ENCODE data around the gene CTTNBP2. TPM values are rescaled to one million over a fixed set of nuclear protein-coding genes. Genes with fewer than 3 reads are reported as not detected.

Gene CTTNBP2
- total RNA-seq, 1 donor from 2014 or later = 0.18 TPM

GRCh38 chr7:117673839-117674238 lies 199.4 kb downstream of the CTTNBP2 start:
- no peaks in the 10 kb centered on the region for H3K27me3 Mint-ChIP-seq
- H3K27ac Mint-ChIP-seq = no peak overlapping the region
- intact Hi-C loops (cut with micrococcal nuclease) = no loop called here
- ChIA-PET POLR2A (no interaction called here), CTCF (no interaction called here)
- DNase-seq (no peak), ATAC-seq (ENCODE audit: low read depth) (no peak)
- no peaks in the 10 kb centered on the region for H3K36me3 Mint-ChIP-seq (ENCODE audit: low read depth)
- no peak for TF ChIP-seq CTCF (IDR thresholded peaks at IDR 0.05)
- no peaks in the 10 kb centered on the region for H3K9me3 Mint-ChIP-seq
- no peak overlapping the region for H3K4me3 Mint-ChIP-seq
- no peaks in the 10 kb centered on the region for H3K4me1 Mint-ChIP-seq

DNA sequence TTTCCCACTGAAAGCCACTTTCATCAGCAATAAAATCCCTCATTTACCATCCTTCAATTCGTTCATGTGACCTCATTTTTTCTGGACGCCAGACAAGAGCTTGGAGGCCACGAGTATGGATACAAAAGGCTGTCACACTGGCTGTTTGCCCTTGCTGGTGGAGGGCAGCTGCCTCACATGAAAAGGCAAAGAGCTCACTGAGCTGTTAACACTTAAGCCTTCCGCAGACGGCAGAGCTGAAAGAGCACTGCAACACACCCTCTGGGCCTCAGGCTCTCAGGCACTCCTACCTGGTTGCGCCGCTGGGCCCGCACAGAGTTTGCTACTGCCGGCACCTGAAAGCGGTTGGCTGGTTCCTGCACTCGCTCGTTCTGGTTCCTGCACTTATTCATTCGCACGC lies 199.9 kb downstream of the CTTNBP2 start:
- no peak for TF ChIP-seq CTCF (IDR thresholded peaks at IDR 0.05)
- POLR2A ChIA-PET = no interaction called here
- Mint-ChIP-seq H3K9me3 (no peaks in the 10 kb centered on the region), H3K4me1 (no peaks in the 10 kb centered on the region), H3K4me3 (no peak overlapping the region), H3K27me3 (no peaks in the 10 kb centered on the region), H3K27ac (no peak overlapping the region), H3K36me3 (ENCODE audit: low read depth) (no peaks in the 10 kb centered on the region)
- intact Hi-C loops (cut with micrococcal nuclease) = no loop called here
- CTCF ChIA-PET = no interaction called here
- DNase-seq = no peak
- ATAC-seq (ENCODE audit: low read depth) = no peak

GRCh38 chr7:117672453-117672852 lies 200.8 kb downstream of the CTTNBP2 start:
- ATAC-seq (ENCODE audit: low read depth) (no peak), DNase-seq (no peak)
- Mint-ChIP-seq H3K27me3 (no peaks in the 10 kb centered on the region), H3K9me3 (no peaks in the 10 kb centered on the region), H3K4me3 (no peak overlapping the region), H3K27ac (no peak overlapping the region), H3K4me1 (no peaks in the 10 kb centered on the region), H3K36me3 (ENCODE audit: low read depth) (no peaks in the 10 kb centered on the region)
- no peak for TF ChIP-seq CTCF (IDR thresholded peaks at IDR 0.05)
- POLR2A ChIA-PET = no interaction called here
- intact Hi-C loops (cut with micrococcal nuclease) = no loop called here
- CTCF ChIA-PET = no interaction called here

DNA sequence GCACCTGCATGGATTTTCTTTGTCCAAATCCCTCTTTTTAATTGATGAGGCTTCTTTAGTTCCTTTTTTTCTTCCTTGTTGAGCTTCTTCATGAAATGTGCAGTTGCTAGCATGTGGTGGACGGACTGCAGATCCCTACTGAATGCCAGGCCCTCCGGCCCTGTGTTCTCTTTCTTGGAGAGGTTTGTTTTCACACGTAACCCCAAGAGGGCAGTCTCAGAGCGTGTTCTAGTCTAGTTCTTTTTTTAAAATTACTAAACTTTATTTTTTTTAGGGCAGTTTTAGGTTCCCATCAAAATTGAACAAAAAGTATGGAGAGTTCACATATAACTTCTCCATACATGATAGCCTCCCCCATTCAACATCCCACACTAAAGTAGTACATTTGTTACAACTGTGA lies 203.4 kb downstream of the CTTNBP2 start:
- no peaks in the 10 kb centered on the region for H3K9me3 Mint-ChIP-seq
- H3K4me3 Mint-ChIP-seq = no peak overlapping the region
- H3K4me1 Mint-ChIP-seq = no peaks in the 10 kb centered on the region
- H3K36me3 Mint-ChIP-seq (ENCODE audit: low read depth) = no peaks in the 10 kb centered on the region
- H3K27me3 Mint-ChIP-seq = no peaks in the 10 kb centered on the region
- intact Hi-C loops (cut with micrococcal nuclease) = no loop called here
- POLR2A ChIA-PET = no interaction called here
- ATAC-seq (ENCODE audit: low read depth) (no peak), DNase-seq (no peak)
- H3K27ac Mint-ChIP-seq = no peak overlapping the region
- TF ChIP-seq CTCF (IDR thresholded peaks at IDR 0.05) = no peak
- CTCF ChIA-PET = no interaction called here

GRCh38 chr7:117667456-117667855 lies 205.8 kb downstream of the CTTNBP2 start:
- H3K36me3 Mint-ChIP-seq (ENCODE audit: low read depth) = no peaks in the 10 kb centered on the region
- no peak for DNase-seq
- CTCF ChIA-PET = no interaction called here
- H3K9me3 Mint-ChIP-seq = no peaks in the 10 kb centered on the region
- no peak for TF ChIP-seq CTCF (IDR thresholded peaks at IDR 0.05)
- no peak for ATAC-seq (ENCODE audit: low read depth)
- H3K4me1 Mint-ChIP-seq = no peaks in the 10 kb centered on the region
- H3K27ac Mint-ChIP-seq = no peak overlapping the region
- POLR2A ChIA-PET = no interaction called here
- intact Hi-C loops (cut with micrococcal nuclease) = no loop called here
- H3K4me3 Mint-ChIP-seq = no peak overlapping the region
- H3K27me3 Mint-ChIP-seq = no peaks in the 10 kb centered on the region

Measured in activated B cell treated with CpG ODN at 0.5 μM for 24 hours (primary cell).